Gastrocnemius medialis (tissue), 4 donors: ENCODE measurements around the gene ANGPTL8.
A peak's percentile ranks its signal among the peaks of the same experiment; 100 is the strongest.

Experiments
- CTCF ChIP-seq, 5 experiments: fragments of 450-650 bp in 3 of 5; fragments of 200-600 bp in 2 of 5; sonication (generic) in 2 of 5; IDR thresholded peaks in 4 of 5; conservative IDR thresholded peaks in 1 of 5; 1 replicate in 4 of 5; 2 replicates in 1 of 5; pipeline ENCODE4 v1.5.1; 2016 to 2019; ENCODE audit warnings: antibody characterized with exemption in 5 of 5, mild to moderate bottlenecking in 3 of 5, moderate library complexity in 3 of 5
- POLR2A ChIP-seq, 2 donors: fragments of 450-650 bp; IDR thresholded peaks; one replicate each; pipeline ENCODE4 v1.6.1; 2017; ENCODE audit warnings: antibody characterized with exemption in 2 of 2, mild to moderate bottlenecking in 2 of 2, moderate library complexity in 2 of 2

GRCh38 chr19:11191273-11191755 lies 48.1 kb upstream of the ANGPTL8 start:
- TF ChIP-seq POLR2A (IDR thresholded peaks at IDR 0.05) (peak in 1 of 2 donors; percentile 29), CTCF (IDR thresholded peaks at IDR 0.05 in 4 of 5, conservative IDR thresholded peaks at IDR 0.05 in 1 of 5) (no peak)
